Common myeloid progenitor, CD34-positive (primary cell): ENCODE measurements around the gene TNRC6A.

ENCODE experiments used
- CTCF ChIA-PET: fragments of 350-600 bp; sonication (Branson Sonifier 250); formaldehyde crosslinking; loops from one replicate; lab custom pipeline; 2021; ENCODE audit warnings: antibody characterized with exemption; lab: Charles Lee
- POLR2A ChIA-PET: fragments of 350-600 bp; sonication (Branson Sonifier 250); formaldehyde crosslinking; loops from one replicate; lab custom pipeline; 2021; ENCODE audit warnings: antibody characterized with exemption; lab: Charles Lee
- DNase-seq, 3 donors: peaks; one replicate each; pipeline versions ENCODE4 v3.0.0 to v3.0.0-alpha.2; 2013
- H3K27ac ChIP-seq, 2 experiments: 1 replicate in 1 of 2; 2 replicates in 1 of 2; pipeline ENCODE4 v1.7.0; 2013; ENCODE audit warnings: inconsistent platforms in 2 of 2, low read length in 2 of 2, mild to moderate bottlenecking in 2 of 2, low read depth in 1 of 2, moderate library complexity in 1 of 2; ENCODE audit not compliant: severe bottlenecking in 2 of 2, insufficient read depth in 1 of 2, poor library complexity in 1 of 2
- H3K27me3 ChIP-seq, 5 experiments: replicated peaks in 2 of 5; 1 replicate in 3 of 5; 2 replicates in 2 of 5; pipeline versions ENCODE4 v1.6.1 to v1.7.0; 2013; ENCODE audit warnings: low read length in 4 of 5, mild to moderate bottlenecking in 2 of 5, moderate library complexity in 2 of 5, inconsistent platforms in 1 of 5; ENCODE audit not compliant: insufficient read depth in 5 of 5, control insufficient read depth in 4 of 5
- H3K36me3 ChIP-seq, 4 experiments: 1 replicate in 2 of 4; 2 replicates in 2 of 4; pipeline versions ENCODE4 v1.6.1 to v1.7.0; 2013; ENCODE audit warnings: low read length in 3 of 4, control low read depth in 1 of 4, mild to moderate bottlenecking in 1 of 4; ENCODE audit not compliant: control insufficient read depth in 4 of 4, insufficient read depth in 4 of 4
- H3K4me1 ChIP-seq, 4 experiments: 1 replicate in 3 of 4; 2 replicates in 1 of 4; pipeline versions ENCODE4 v1.6.1 to v1.7.1; 2013; ENCODE audit warnings: low read length in 3 of 4, mild to moderate bottlenecking in 3 of 4, control low read depth in 1 of 4, inconsistent platforms in 1 of 4, moderate library complexity in 1 of 4; ENCODE audit not compliant: control insufficient read depth in 4 of 4, insufficient read depth in 4 of 4; ENCODE audit errors: control extremely low read depth in 1 of 4
- H3K4me3 ChIP-seq, 7 experiments: 1 replicate in 4 of 7; 2 replicates in 3 of 7; pipeline versions ENCODE4 v1.5.1 to v1.7.0; 2013; ENCODE audit warnings: mild to moderate bottlenecking in 7 of 7, low read length in 6 of 7, moderate library complexity in 6 of 7, inconsistent platforms in 2 of 7, low read depth in 2 of 7, control low read depth in 1 of 7; ENCODE audit not compliant: insufficient read depth in 4 of 7, control insufficient read depth in 1 of 7; ENCODE audit errors: extremely low read depth in 1 of 7
- H3K9me3 ChIP-seq, 5 experiments: 1 replicate in 4 of 5; 2 replicates in 1 of 5; pipeline versions ENCODE4 v1.6.1 to v1.7.1; 2013; ENCODE audit warnings: low read length in 4 of 5, mild to moderate bottlenecking in 2 of 5, inconsistent platforms in 1 of 5, low read depth in 1 of 5, moderate library complexity in 1 of 5; ENCODE audit not compliant: control insufficient read depth in 4 of 5, insufficient read depth in 2 of 5; ENCODE audit errors: control extremely low read depth in 1 of 5
- WGBS: methylation state at CpG from one replicate; pipeline ENCODE4 v1.1.5; 2013; ENCODE audit not compliant: insufficient coverage; 5-methylcytosine and 5-hydroxymethylcytosine counted together

Gene TNRC6A

DNA sequence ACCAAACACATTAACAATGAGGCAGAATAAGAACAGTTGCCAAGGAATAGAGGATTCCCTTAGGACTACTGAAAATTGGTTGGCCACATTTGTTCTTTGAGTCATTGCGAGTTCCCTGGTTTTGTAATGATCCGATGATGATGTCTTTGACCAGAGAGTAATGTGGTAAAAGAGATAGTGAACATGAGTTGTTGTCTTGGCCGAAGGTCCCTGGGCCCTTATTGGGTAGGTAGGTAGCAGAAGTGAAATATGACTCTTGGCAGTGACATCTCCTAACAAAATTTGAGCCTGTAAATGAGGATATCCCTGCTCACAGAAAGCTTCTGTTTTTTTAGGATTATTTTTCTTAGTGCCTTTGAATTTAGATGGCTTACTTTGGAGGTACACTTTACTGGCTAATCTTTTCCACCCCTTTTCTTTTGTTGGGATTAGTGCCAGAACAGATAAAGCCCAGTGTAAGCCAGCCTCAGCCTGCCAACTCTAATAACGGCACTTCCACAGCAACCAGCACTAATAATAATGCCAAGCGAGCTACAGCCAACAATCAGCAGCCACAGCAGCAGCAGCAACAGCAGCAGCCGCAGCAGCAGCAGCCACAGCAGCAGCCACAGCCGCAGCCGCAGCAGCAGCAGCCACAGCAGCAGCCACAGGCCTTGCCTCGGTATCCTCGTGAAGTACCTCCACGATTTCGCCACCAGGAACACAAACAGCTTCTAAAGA, 47.2 kb downstream of the TNRC6A start:
- 93% methylated on average over 12 of the region's 12 CpGs for WGBS
- ChIA-PET POLR2A (no interaction called here), CTCF (no interaction called here)
- Histone ChIP-seq H3K9me3 (no peaks in the 10 kb centered on the region), H3K27me3 (no peaks in the 10 kb centered on the region), H3K4me3 (no peak overlapping the region), H3K27ac (no peak overlapping the region), H3K4me1 (peaks cover 0 to 3% (median 0%) of the 10 kb centered on the region in 4 experiments), H3K36me3 (peaks cover 14 to 60% (median 39%) of the 10 kb centered on the region in 4 experiments)
- no peak for DNase-seq

DNA sequence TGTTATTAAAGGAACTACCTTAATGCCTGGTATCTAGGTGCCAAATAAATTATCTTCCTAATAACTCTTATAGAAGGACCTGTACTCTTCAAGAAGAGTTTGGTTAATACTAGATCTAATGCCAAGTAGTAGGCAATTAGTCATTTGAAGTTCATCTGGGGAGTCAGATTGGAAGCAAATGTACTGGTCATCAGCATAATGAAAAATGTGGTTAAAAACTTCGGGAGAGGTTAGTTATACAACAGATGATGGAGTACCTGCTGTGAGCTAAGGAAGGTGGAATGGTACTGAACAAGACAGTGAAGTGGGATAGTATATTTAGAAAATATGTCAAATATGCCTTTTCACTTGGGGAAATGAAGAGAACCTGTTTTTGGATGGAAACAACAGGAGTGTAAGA, 49.2 kb downstream of the TNRC6A start:
- peaks cover 0 to 3% (median 0%) of the 10 kb centered on the region in 4 experiments for H3K4me1 ChIP-seq
- H3K36me3 ChIP-seq: peaks cover 14 to 64% (median 40%) of the 10 kb centered on the region in 4 experiments
- no peaks in the 10 kb centered on the region for H3K9me3 ChIP-seq
- POLR2A ChIA-PET: no interaction called here
- H3K4me3 ChIP-seq: no peak overlapping the region
- H3K27ac ChIP-seq: no peak overlapping the region
- CTCF ChIA-PET: interaction anchor here (1.6 kb wide), 1 partner anchor 19 kb away, joined by 4 read pairs; no protein-coding TSS in a partner anchor
- no peak for DNase-seq
- 100% methylated on average over 1 of the region's 1 CpG for WGBS
- H3K27me3 ChIP-seq: no peaks in the 10 kb centered on the region

DNA sequence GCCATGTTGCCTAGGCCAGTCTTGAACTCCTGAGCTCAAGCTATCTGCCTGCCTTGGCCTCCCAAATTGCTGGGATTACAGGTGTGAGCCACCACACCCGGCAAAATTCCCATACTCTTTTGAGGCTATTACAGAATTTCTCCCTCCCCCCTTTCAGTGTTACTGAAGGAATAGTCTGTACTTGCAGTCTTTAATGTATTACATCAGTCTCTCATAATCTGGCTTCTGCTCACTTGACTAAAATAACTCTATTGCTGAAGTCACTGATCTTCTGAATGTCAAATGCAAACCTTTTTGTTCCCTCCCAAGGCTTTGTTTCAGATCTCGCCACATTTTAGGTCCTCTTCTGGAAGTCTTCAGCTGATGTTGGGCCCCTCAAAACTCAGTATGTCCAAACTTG, 51.8 kb downstream of the TNRC6A start:
- no peak for DNase-seq
- Histone ChIP-seq H3K36me3 (peaks cover 12 to 61% (median 38%) of the 10 kb centered on the region in 4 experiments), H3K27me3 (no peaks in the 10 kb centered on the region), H3K4me3 (no peak overlapping the region), H3K9me3 (no peaks in the 10 kb centered on the region), H3K27ac (no peak overlapping the region), H3K4me1 (no peaks in the 10 kb centered on the region)
- ChIA-PET CTCF (no interaction called here), POLR2A (no interaction called here)
- 100% methylated on average over 2 of the region's 2 CpGs for WGBS

GRCh38 chr16:24784121-24784520, 54.7 kb downstream of the TNRC6A start:
- CTCF ChIA-PET: no interaction called here
- no peak for DNase-seq

GRCh38 chr16:24789881-24790280, 60.4 kb downstream of the TNRC6A start:
- Histone ChIP-seq H3K27me3 (no peaks in the 10 kb centered on the region), H3K4me3 (no peak overlapping the region), H3K4me1 (no peaks in the 10 kb centered on the region), H3K27ac (no peak overlapping the region), H3K9me3 (no peaks in the 10 kb centered on the region), H3K36me3 (peaks cover 24 to 56% (median 45%) of the 10 kb centered on the region in 4 experiments)
- no peak for DNase-seq
- ChIA-PET CTCF (no interaction called here), POLR2A (no interaction called here)
- 100% methylated on average over 2 of the region's 2 CpGs for WGBS

More at GRCh38 chr16:24784121-24784520, 54.7 kb downstream of the TNRC6A start:
- WGBS: no CpG with 5 or more reads among the region's 3 CpGs
- Histone ChIP-seq H3K27ac (no peak overlapping the region), H3K4me3 (no peak overlapping the region), H3K4me1 (no peaks in the 10 kb centered on the region), H3K9me3 (no peaks in the 10 kb centered on the region), H3K27me3 (no peaks in the 10 kb centered on the region), H3K36me3 (peaks cover 16 to 41% (median 29%) of the 10 kb centered on the region in 4 experiments)
- POLR2A ChIA-PET: no interaction called here

DNA sequence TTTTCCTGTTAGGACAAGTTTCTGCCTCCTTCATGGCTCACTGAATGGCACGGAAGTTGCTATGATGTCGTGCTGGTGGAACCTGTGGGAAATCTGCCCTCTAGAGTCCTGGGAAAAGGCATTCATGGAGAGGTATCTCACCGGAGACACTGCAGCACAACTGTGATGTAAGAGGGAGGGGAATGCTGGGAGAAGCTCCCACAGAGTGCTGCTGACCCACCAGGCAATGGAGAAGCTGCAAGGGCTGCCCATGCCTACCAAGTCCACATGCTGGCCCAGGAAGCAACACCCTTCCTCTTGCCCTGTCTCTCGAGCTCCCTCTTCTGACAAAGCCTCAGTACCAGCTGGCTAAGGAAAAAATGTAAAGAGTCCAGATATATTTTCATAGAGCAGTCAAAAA, 71.1 kb downstream of the TNRC6A start:
- H3K4me3 ChIP-seq: no peak overlapping the region
- DNase-seq: no peak
- H3K9me3 ChIP-seq: no peaks in the 10 kb centered on the region
- no peaks in the 10 kb centered on the region for H3K4me1 ChIP-seq
- ChIA-PET POLR2A (interaction anchor here (0.7 kb wide), 1 partner anchor 21 kb away, joined by 8 read pairs; no protein-coding TSS in a partner anchor), CTCF (interaction anchor here (0.9 kb wide), 1 partner anchor 9 kb away, joined by 3 read pairs; no protein-coding TSS in a partner anchor)
- H3K36me3 ChIP-seq: peaks cover 31 to 88% (median 71%) of the 10 kb centered on the region in 4 experiments
- H3K27ac ChIP-seq: no peak overlapping the region
- WGBS: 95% methylated on average over 4 of the region's 4 CpGs
- no peaks in the 10 kb centered on the region for H3K27me3 ChIP-seq

DNA sequence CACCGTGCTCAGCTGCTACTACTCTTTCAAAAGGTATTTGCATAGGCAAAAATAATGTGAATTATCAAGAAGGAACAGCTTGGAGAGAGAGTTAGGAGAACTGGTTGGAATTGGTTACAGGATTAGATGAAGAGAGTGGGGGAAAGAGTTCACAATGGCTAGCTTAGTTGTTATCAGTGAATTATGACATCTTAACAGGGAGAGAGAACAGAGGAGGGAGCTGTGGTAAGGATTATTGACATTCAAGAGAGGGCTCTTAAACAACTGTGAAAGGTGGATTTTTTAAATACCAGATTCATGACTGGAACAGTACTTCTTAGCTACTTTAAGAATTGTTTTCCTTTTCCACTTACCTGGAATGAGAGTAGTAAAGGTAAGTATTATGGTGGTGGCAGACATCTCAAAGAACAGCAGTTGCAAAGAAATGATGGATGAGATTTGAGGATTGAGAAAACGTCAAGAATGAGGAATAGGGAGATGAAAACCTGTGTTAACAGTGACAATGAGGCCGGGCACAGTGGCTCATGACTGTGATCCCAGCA, 72.4 kb downstream of the TNRC6A start:
- H3K36me3 ChIP-seq: peaks cover 30 to 89% (median 77%) of the 10 kb centered on the region in 4 experiments
- no peak overlapping the region for H3K27ac ChIP-seq
- ChIA-PET POLR2A (interaction anchor here (0.6 kb wide), 1 partner anchor 40 kb away, joined by 3 read pairs; no protein-coding TSS in a partner anchor), CTCF (no interaction called here)
- WGBS: 100% methylated on average over 3 of the region's 3 CpGs
- H3K27me3 ChIP-seq: no peaks in the 10 kb centered on the region
- no peaks in the 10 kb centered on the region for H3K4me1 ChIP-seq
- DNase-seq: no peak
- no peaks in the 10 kb centered on the region for H3K9me3 ChIP-seq
- H3K4me3 ChIP-seq: no peak overlapping the region
